Common myeloid progenitor, CD34-positive (primary cell): ENCODE results near the gene FAM20C.

Source experiments
- CTCF ChIA-PET: fragments of 350-600 bp; sonication (Branson Sonifier 250); formaldehyde crosslinking; loops from one replicate; lab custom pipeline; 2021; ENCODE audit warnings: antibody characterized with exemption; lab: Charles Lee
- POLR2A ChIA-PET: fragments of 350-600 bp; sonication (Branson Sonifier 250); formaldehyde crosslinking; loops from one replicate; lab custom pipeline; 2021; ENCODE audit warnings: antibody characterized with exemption; lab: Charles Lee
- DNase-seq, 3 donors: peaks; one replicate each; pipeline versions ENCODE4 v3.0.0 to v3.0.0-alpha.2; 2013
- H3K27ac ChIP-seq, 2 experiments: 1 replicate in 1 of 2; 2 replicates in 1 of 2; pipeline ENCODE4 v1.7.0; 2013; ENCODE audit warnings: inconsistent platforms in 2 of 2, low read length in 2 of 2, mild to moderate bottlenecking in 2 of 2, low read depth in 1 of 2, moderate library complexity in 1 of 2; ENCODE audit not compliant: severe bottlenecking in 2 of 2, insufficient read depth in 1 of 2, poor library complexity in 1 of 2
- H3K27me3 ChIP-seq, 5 experiments: replicated peaks in 2 of 5; 1 replicate in 3 of 5; 2 replicates in 2 of 5; pipeline versions ENCODE4 v1.6.1 to v1.7.0; 2013; ENCODE audit warnings: low read length in 4 of 5, mild to moderate bottlenecking in 2 of 5, moderate library complexity in 2 of 5, inconsistent platforms in 1 of 5; ENCODE audit not compliant: insufficient read depth in 5 of 5, control insufficient read depth in 4 of 5
- H3K36me3 ChIP-seq, 4 experiments: 1 replicate in 2 of 4; 2 replicates in 2 of 4; pipeline versions ENCODE4 v1.6.1 to v1.7.0; 2013; ENCODE audit warnings: low read length in 3 of 4, control low read depth in 1 of 4, mild to moderate bottlenecking in 1 of 4; ENCODE audit not compliant: control insufficient read depth in 4 of 4, insufficient read depth in 4 of 4
- H3K4me1 ChIP-seq, 4 experiments: 1 replicate in 3 of 4; 2 replicates in 1 of 4; pipeline versions ENCODE4 v1.6.1 to v1.7.1; 2013; ENCODE audit warnings: low read length in 3 of 4, mild to moderate bottlenecking in 3 of 4, control low read depth in 1 of 4, inconsistent platforms in 1 of 4, moderate library complexity in 1 of 4; ENCODE audit not compliant: control insufficient read depth in 4 of 4, insufficient read depth in 4 of 4; ENCODE audit errors: control extremely low read depth in 1 of 4
- H3K4me3 ChIP-seq, 7 experiments: 1 replicate in 4 of 7; 2 replicates in 3 of 7; pipeline versions ENCODE4 v1.5.1 to v1.7.0; 2013; ENCODE audit warnings: mild to moderate bottlenecking in 7 of 7, low read length in 6 of 7, moderate library complexity in 6 of 7, inconsistent platforms in 2 of 7, low read depth in 2 of 7, control low read depth in 1 of 7; ENCODE audit not compliant: insufficient read depth in 4 of 7, control insufficient read depth in 1 of 7; ENCODE audit errors: extremely low read depth in 1 of 7
- H3K9me3 ChIP-seq, 5 experiments: 1 replicate in 4 of 5; 2 replicates in 1 of 5; pipeline versions ENCODE4 v1.6.1 to v1.7.1; 2013; ENCODE audit warnings: low read length in 4 of 5, mild to moderate bottlenecking in 2 of 5, inconsistent platforms in 1 of 5, low read depth in 1 of 5, moderate library complexity in 1 of 5; ENCODE audit not compliant: control insufficient read depth in 4 of 5, insufficient read depth in 2 of 5; ENCODE audit errors: control extremely low read depth in 1 of 5
- WGBS: methylation state at CpG from one replicate; pipeline ENCODE4 v1.1.5; 2013; ENCODE audit not compliant: insufficient coverage; 5-methylcytosine and 5-hydroxymethylcytosine counted together

Gene FAM20C

GRCh38 chr7:289209-289755, 96.9 kb downstream of the FAM20C start:
- POLR2A ChIA-PET: no interaction called here
- H3K27ac ChIP-seq: no peak overlapping the region
- no peaks in the 10 kb centered on the region for H3K36me3 ChIP-seq
- H3K27me3 ChIP-seq: peaks cover 5 to 91% (median 29%) of the 10 kb centered on the region in 5 experiments
- no peak overlapping the region for H3K4me3 ChIP-seq
- H3K4me1 ChIP-seq: no peaks in the 10 kb centered on the region
- no peak for DNase-seq
- 24% methylated on average over 38 of the region's 46 CpGs for WGBS
- H3K9me3 ChIP-seq: no peaks in the 10 kb centered on the region
- CTCF ChIA-PET: no interaction called here

- Histone ChIP-seq H3K4me1 (no peaks in the 10 kb centered on the region), H3K36me3 (no peaks in the 10 kb centered on the region), H3K27me3 (peaks cover 5 to 92% (median 30%) of the 10 kb centered on the region in 5 experiments), H3K9me3 (no peaks in the 10 kb centered on the region), H3K4me3 (no peak within 1 kb of the TSS), H3K27ac (no peak within 1 kb of the TSS)
- POLR2A ChIA-PET: no interaction called here
- 8% methylated on average over 38 of the region's 79 CpGs for WGBS
- CTCF ChIA-PET: no interaction called here
- no peak for DNase-seq
These were observed 97.6 kb downstream of the FAM20C start, which contains the start of gene FOXL3 for GRCh38 chr7:289756-290553. Gene FOXL3 (plus strand): TSS chr7:290170. CDS start chr7:290170, 0 bp downstream.

DNA sequence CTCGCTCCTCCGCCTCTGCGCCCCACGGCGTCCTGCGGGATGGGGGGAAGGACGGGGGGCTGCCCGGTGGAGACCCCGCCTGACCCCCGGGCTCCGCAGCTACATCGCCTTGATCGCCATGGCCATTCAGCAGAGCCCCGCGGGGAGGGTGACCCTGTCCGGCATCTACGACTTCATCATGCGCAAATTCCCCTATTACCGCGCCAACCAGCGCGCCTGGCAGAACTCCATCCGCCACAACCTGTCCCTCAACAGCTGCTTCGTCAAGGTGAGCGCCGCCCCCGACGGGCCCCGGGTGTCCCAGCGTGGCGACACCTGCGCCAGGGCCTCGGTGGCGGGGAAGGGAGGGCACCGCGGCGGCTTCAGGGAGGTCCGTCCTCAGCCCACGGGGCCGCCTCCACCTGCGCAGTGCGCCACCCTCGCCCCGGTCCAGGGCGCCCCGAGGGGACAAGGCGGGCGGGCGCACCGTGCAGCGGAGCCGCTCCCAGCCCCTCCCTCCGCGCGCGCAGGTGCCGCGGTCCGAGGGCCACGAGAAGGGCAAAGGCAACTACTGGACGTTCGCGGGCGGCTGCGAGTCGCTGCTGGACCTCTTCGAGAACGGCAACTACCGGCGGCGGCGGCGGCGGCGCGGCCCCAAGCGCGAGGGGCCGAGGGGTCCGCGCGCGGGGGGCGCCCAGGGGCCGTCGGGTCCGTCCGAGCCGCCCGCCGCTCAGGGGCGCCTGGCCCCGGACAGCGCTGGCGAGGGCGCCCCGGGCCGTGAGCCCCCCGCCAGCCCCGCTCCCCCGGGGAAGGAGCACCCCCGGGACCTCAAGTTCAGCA, 98.4 kb downstream of the FAM20C start:
- POLR2A ChIA-PET: no interaction called here
- WGBS: 20% methylated on average over 89 of the region's 102 CpGs
- CTCF ChIA-PET: no interaction called here

DNA sequence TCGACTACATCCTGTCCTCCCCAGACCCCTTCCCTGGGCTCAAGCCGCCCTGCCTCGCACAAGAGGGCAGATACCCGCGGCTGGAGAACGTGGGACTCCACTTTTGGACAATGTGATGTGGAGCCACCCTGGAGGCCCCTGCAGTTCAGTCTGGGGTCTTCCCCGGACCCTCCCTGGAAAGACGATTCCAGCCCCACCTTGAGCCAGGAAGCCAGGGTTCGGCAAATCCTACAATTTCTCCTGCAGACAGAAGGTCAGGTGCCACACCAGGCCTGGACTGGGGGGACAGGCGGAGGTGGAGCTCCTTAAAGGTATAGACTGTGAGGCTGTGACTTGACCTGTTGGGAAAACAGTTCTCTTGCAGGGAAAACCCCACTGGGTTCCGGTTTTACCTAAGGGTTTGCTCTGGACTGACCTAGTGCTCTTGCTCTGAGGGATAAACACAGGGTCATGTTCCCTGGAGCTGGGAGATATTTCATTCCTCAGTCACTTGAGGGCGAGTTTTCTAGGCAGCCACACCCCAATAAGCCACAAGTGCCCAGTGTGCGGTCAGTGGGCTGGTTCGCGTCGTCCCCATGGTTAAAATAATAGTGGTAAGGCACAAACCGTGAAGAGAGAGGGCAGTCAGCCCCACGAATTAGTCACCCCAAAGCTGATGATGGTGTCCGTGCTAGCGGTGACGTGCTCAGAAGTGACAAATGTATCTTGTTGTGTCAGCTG, 99.2 kb downstream of the FAM20C start:
- Histone ChIP-seq H3K9me3 (no peaks in the 10 kb centered on the region), H3K36me3 (no peaks in the 10 kb centered on the region), H3K4me3 (no peak overlapping the region), H3K27me3 (peaks cover 3 to 77% (median 30%) of the 10 kb centered on the region in 5 experiments), H3K4me1 (no peaks in the 10 kb centered on the region), H3K27ac (no peak overlapping the region)
- ChIA-PET POLR2A (no interaction called here), CTCF (no interaction called here)
- 78% methylated on average over 18 of the region's 21 CpGs for WGBS
- DNase-seq: no peak

More for the DNA sequence above, 98.4 kb downstream of the FAM20C start:
- peaks cover 5 to 85% (median 30%) of the 10 kb centered on the region in 5 experiments for H3K27me3 ChIP-seq
- H3K4me3 ChIP-seq: no peak overlapping the region
- H3K9me3 ChIP-seq: no peaks in the 10 kb centered on the region
- H3K27ac ChIP-seq: no peak overlapping the region
- DNase-seq: no peak
- no peaks in the 10 kb centered on the region for H3K36me3 ChIP-seq
- H3K4me1 ChIP-seq: no peaks in the 10 kb centered on the region

- DNase-seq: no peak
- Histone ChIP-seq H3K27me3 (peaks cover 3 to 75% (median 30%) of the 10 kb centered on the region in 5 experiments), H3K4me3 (no peak overlapping the region), H3K9me3 (no peaks in the 10 kb centered on the region), H3K27ac (no peak overlapping the region), H3K36me3 (no peaks in the 10 kb centered on the region), H3K4me1 (no peaks in the 10 kb centered on the region)
- 77% methylated on average over 6 of the region's 7 CpGs for WGBS
- ChIA-PET CTCF (no interaction called here), POLR2A (no interaction called here)
These were observed 99.9 kb downstream of the FAM20C start for GRCh38 chr7:292226-292625.

GRCh38 chr7:292826-293225, 100.5 kb downstream of the FAM20C start:
- H3K27me3 ChIP-seq: peaks cover 3 to 75% (median 28%) of the 10 kb centered on the region in 5 experiments
- H3K4me3 ChIP-seq: no peak overlapping the region
- POLR2A ChIA-PET: no interaction called here
- H3K27ac ChIP-seq: no peak overlapping the region
- DNase-seq: no peak
- 96% methylated on average over 11 of the region's 15 CpGs for WGBS
- H3K9me3 ChIP-seq: no peaks in the 10 kb centered on the region
- H3K4me1 ChIP-seq: no peaks in the 10 kb centered on the region
- no peaks in the 10 kb centered on the region for H3K36me3 ChIP-seq
- CTCF ChIA-PET: no interaction called here
